ENCODE measurements around the gene TUBB4B.
"Not testable (repeated sequence)": the region's sequence is repeated elsewhere in the genome, so short reads cannot be mapped to it uniquely, and the experiment has no call there.

Gene TUBB4B

DNA sequence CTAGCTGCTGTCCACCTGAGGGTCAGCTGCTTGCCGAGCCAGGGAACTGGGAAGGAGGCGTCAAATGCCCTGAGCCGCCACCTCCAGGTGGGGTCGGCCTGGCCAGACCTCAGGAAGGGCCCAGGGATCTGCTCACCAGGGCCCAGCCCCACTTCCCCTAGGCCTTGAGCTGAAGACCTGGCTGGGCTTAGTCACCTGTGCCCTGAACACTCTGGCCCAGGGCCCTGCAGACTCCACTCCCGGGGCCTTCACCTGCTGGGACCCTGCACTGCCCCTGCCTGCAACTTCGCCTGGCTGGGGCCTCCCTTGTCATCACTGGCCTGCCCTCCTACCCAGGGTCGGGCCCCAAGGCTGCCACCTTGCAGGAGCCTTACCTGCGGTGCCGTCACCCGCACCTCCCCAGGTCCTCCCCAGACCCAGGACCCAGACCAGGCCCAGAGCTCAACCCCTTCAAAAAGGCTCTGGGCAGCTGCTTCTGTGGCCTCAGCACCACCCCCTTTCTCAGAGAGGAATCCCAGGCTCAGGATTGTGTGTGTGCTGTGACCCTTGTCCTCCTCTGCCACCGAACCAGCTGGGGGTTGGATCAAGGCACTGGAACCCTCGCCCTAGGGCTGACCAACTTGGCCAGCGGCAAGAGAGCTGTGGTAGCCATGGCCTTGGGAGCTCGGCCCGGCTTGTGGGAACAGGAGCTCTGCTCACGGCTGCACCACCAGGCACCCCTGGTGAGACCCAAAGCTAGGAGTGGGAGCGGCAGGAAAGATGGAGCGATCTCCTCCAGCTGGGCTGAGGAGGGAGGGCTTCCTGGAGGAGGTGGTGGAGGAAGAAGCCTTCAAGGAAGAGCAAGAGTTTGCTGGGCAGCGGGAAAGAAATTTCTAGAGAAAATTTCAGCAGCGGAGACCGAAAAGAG lies 12.9 kb downstream of the TUBB4B start:
- DNase-seq = no peak

DNA sequence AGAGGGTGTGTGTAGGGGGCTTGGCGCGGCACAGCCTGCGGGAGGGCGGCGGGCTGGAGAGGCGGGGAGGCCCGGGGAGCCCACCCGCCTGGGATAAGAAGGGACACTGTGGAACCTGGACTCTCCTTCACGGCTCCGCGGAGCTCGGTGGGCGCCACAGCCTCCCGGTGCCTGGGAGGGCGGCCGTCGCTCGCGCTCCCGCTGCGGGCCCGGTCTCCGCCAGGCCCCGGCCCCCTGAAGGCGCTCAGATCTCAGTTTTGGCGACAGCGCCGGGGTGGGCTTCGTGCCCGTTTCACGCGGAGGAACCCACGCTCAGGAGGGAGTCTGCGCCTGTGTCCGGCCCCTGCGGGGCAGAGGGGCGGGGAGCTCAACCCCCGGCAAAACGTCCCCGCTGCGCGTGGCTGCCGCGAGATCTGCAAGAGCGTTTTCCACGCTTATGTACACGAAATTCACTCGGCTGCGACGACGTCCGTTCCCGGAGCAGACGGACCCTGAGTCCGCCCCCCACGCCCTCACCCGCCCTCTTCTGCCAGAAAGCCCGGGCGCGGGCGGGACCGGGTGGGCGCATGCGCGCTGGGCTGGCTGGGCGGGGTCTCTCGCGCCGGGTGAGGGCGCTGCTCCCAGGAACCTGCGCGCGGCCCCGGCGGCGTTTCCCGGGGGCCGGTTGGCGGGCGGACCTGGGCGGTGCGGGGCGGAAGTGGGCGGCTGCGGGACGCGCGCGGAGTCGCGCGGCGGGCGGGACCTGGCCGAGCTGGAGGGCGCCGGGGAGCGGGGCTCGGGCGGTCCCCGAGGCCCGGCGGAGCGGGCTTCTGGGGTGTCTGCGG lies 13.7 kb downstream of the TUBB4B start, which contains the start of gene NELFB:
TSS of gene NELFB (plus strand) at position 704 of the 824 bp plus-strand sequence.
- DNase-seq = peak; percentile 86

DNA sequence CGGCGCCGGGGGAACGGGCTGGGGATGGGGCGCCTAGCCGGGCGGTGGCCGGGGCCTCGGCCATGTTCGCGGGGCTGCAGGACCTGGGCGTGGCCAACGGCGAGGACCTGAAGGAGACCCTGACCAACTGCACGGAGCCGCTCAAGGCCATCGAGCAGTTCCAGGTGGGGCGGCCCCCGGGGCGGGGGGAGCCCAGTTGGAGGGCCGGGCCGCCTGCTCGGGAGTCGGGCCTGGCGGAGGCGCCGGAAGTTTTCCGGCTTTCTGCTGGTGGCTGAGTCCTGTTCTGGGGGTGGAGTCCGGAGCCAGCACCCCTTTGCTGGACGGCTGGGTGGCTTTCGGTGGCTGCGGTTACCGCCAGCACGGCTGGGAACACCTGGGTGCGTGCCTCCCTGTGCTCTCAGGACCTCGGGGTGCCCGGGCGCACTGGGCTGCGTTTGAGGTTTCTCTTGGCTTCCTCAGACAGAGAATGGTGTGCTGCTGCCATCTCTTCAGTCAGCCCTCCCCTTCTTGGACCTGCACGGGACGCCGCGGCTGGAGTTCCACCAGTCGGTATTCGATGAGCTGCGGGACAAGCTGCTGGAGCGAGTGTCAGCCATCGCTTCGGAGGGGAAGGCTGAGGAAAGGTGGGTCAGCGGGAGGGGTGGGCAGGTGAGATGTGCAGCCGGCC lies 14.5 kb downstream of the TUBB4B start:
- DNase-seq = peak; percentile 28

DNA sequence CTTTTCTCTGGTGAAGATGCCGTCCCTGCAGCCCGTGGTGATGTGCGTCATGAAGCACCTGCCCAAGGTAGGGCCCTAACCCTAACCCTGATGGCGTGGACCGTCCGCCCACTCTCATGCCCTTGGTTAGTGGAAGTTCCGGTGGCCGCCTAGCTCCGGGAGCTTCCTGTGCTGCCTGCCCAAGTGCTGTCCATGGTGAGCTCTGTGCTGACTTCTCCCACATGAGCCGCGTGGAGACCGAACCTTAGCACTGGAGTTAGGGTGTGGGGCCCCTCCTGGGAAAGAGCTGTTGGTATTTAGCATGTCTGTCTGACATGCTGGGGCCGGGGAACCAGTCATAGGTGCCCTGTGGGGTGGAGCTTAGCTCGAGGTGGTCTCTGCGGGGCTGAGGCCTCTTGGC lies 15.3 kb downstream of the TUBB4B start:
- no peak for DNase-seq

DNA sequence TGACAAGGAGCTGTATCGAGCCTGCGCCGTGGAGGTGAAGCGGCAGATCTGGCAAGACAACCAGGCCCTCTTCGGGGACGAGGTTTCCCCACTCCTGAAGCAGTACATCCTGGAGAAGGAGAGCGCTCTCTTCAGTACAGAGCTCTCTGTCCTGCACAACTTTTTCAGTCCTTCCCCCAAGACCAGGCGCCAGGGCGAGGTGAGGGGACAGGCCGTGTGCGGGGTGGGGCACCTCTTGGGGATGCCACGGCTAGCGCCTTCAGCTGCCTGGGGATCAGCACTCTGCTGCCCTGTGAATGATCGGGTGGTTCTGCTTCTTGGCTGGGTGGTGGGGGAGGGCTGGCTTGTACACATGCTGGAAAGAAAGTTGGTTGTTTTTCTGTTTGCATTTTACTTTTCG lies 15.8 kb downstream of the TUBB4B start:
- no peak for DNase-seq

DNA sequence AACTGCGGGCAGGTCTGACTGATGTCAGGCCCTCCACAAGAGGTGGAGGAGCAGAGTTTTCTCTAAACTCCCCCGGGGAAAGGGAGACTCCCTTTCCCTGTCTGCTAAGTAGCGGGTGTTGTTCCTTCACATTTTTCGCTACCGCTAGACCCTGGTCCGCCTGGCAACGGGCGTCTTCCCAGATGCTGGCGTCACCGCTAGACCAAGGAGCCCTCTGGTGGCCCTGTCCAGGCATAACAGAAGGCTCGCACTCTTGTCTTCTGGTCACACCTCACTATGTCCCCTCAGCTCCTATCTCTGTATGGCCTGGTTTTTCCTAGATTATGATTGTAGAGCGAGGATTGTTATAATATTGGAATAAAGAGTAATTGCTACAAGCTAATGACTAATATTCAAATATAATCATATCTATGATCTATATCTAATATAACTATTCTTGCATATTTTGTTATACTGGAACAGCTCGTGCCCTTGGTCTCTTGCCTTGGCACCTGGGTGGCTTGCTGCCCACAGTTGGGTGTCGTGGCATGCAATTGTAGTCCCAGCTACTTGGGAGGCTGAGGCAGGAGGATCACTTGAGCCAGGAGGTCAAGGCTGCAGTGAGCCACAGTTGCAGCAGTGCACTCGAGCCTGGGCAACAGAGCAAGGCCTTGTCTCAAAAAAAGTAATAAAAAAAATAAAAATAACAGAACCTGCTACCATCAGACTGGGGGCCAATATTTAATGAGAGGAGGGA lies 21.3 kb downstream of the TUBB4B start:
- DNase-seq = not testable (repeated sequence)

DNA sequence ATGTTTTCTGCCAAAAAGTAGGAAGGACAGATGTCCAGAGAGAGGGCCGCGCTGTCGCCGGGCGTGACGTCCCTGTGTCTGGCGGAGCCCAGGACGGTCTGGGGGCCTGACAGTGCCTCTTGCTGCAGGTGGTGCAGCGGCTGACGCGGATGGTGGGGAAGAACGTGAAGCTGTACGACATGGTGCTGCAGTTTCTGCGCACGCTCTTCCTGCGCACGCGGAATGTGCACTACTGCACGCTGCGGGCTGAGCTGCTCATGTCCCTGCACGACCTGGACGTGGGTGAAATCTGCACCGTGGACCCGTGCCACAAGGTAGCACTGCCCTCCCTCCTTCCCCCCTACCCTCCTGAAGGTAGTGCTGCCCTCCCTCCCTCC lies 21.8 kb downstream of the TUBB4B start:
- no peak for DNase-seq

DNA sequence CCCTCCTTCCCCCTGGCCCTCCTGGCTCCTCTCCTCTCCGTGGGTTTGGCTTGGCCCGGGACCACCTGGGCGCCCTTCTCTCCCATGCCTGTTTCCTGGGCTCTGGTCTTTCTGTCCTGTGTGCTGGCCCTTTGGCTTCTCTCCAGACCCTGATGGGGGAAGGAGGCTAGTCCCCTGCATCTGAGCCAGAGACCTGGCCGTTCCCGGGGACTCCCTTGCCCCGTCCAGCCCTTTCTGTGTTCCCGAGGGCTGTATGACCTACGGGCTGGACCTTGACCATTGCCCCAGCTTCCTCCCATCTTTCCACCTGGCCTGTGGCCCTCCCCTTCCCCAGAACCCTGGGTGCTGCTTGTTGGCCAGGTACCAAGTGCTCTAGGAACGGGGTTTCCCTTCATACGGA lies 22.4 kb downstream of the TUBB4B start:
- no peak for DNase-seq

DNA sequence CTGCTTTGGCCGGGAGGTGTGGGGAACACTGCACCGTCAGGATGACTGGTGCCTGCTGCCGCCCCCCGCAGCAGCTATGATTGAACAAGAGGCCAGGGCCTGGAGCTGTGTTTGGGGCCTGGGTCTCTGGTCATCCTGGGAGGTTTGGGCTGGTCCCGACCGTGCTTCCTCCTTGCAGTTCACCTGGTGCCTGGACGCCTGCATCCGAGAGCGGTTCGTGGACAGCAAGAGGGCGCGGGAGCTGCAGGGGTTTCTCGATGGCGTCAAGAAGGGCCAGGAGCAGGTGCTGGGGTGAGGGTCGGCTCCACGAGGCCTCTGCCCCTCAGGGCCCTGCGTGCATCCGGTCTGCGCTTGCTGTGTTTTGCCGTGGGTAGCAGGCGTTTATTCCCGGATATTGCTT lies 23.0 kb downstream of the TUBB4B start:
- no peak for DNase-seq

DNA sequence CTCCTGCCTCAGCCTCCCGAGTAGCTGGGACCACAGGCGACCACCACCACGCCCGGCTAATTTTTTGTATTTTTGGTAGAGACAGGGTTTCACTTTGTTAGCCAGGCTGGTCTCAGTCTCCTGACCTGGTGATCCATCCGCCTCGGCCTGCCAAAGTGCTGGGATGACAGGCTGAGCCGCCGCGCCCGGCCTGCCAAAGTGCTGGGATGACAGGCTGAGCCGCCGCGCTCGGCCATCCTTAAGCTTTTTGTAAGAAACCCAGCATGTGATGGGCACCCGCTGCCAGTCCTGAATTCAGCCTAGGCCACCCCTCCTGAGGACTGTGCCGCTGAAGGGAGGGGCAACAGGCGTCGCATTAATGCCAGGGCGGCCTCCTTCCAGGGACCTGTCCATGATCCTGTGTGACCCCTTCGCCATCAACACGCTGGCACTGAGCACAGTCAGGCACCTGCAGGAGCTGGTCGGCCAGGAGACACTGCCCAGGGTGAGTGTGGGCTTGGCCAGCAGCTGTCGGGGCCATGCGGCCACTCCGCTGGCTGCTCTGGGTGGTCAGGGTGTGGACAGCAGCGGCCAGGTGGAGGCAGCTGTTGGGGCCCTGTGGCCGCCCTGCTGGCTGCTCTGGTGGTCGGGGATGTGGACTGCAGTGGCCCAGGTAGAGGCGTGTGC lies 24.5 kb downstream of the TUBB4B start:
- no peak for DNase-seq

DNA sequence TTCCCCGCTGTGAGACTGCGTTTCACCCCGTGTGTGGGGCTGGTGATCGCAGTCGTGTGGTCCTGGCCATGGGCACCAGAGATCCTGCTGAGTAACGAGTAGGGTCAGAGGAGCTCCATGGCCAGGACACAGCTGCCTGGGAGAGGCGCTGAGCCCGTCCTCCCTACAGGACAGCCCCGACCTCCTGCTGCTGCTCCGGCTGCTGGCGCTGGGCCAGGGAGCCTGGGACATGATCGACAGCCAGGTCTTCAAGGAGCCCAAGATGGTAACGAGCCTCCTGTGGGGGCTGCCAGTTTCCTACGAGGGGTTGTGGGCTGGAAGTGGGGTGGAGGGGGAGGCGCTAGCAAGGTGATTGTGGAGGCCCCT lies 25.1 kb downstream of the TUBB4B start:
- DNase-seq = no peak

DNA sequence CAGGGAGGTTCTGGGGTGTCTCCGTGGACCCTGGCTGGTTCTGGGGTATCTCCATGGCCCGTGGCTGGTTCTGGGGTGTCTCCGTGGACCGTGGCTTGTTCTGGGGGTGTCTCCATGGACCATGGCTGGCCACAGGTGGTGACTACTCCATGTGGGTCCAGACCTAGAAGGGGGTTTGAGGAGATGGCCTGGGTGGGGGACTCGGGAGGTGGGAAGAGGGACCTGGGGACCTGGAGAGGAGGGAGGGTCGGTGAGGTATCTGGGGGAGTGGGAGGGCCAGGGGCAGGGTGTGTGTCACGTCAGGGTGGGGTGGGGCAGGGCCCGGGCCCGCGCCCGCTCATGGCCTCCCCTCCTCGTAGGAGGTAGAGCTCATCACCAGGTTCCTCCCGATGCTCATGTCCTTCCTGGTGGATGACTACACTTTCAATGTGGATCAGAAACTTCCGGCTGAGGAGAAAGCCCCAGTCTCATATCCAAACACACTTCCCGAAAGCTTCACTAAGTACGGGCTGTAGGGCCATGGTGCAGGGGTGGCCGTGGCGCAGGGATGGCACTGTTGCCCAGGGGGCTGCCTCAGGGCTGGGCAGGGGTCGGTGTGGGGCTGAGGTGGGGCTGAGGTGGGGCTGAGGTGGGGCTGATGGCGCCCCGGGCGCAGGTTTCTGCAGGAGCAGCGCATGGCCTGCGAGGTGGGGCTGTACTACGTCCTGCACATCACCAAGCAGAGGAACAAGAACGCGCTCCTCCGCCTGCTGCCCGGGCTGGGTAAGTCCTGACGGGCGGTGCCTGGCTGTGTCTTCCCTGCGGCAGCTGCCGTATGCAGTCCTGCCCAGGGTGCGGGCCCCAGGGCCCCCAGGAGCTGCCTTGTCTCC lies 25.7 kb downstream of the TUBB4B start:
- no peak for DNase-seq

DNA sequence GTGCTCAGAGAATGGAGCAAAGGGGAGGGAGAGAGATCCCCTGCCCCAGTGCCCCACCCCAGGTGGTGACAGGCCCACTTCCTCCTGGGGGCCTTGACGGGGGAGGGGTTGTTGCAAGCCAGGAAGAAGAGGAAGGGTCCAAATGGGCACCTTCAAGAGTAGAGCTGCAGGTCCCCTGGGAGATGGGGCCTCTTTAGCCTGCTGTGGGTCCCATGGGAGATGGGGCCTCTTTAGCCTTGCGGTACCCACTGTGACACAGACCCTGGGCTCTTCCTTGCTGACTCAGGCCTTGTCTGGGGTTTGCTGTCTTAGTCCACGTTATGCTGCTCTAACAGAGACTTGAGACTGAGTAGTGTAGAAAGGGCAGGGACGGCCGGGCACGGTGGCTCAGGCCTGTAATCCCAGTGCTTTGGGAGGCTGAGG lies 26.9 kb downstream of the TUBB4B start:
- no peak for DNase-seq

DNA sequence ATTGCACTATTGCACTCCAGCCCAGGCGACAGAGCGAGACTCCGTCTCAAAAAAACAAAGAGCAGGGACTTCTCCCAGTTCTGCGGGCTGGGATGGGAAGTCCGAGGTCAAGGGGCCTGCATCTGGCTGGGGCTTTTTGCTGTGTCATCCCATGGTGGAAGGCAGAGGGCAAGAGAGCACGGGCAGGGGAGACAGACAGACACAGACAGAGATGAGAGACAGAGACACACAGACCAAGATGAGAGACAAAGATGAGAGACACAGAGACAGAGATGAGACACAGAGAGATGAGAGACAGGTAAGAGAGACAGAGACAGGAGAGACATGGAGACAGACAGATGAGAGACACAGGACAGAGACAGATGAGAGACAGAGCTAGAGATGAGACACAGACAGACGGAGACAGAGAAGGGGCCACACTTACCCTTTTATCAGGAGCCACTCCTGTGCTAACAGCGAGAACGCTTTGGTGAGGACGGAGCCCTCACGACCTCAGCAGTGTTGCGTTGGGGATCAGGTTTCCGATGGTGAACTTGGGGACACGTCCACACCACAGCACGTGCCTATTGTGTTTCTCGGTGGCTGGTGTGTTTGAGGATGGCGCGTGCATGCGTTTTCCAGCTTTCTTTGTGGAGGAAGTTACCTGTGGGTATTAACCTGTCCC lies 27.6 kb downstream of the TUBB4B start:
- no peak for DNase-seq

DNA sequence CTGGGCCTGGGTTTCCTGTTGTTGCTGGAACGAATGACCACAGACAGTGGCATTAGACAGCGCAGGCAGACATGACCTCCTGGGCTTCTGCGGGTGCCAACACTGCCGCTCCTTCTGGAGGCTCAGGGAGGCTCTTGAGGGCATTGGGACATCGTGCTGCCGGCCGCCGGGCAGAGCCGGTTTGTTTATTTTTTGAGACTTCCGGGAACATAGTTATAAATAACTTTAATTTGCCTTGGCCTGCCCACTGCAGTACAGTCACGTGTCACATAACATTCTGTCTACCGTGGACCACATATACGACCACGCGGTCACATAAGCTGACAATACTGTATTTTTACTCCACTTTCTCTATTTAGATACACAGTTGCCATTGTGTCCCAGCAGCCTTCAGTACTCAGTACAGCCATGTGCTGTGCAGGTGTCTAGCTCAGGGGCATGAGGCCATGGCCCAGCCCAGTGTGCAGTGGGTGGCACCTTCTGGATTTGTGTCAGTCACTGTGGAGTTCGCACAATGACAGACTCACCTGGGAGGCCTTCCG lies 28.2 kb downstream of the TUBB4B start:
- DNase-seq = no peak

DNA sequence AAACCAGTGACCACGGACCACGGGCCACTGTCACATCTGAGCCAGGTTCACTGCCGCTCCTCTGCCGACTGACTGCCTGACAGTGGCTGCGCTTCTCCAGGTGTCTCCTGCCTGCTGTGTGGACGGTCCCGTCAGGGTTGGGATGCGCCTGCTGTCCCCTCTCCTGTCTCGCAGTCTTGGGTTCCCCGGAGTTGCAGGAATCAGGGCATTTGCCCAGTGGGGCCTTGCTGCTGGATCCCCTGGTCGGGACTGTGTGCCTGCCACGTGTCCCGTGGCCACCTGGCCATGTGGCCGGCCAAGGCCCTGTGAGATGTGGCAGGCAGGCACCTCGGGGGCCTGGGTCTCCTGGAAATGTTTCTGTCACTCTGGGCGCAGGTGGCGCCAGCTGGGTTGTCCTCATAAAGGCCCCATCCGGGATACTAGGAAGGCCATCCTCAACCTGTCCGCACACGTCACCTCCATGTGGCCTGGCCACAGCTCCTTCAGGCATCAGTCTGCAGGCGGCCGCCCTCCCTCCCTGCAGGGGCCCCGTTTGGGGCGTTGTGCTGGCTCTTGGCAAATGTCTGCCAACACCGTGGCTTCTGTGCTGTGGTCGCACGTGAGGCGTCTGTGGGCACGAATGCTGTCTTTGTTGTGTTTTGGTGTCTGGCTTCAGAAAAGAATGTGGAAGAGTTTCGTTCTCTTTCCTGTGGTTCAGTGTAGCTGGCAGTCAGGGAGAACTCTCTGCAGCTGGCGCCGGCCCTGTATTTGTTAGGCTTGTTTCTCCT lies 30.0 kb downstream of the TUBB4B start:
- DNase-seq = no peak

DNA sequence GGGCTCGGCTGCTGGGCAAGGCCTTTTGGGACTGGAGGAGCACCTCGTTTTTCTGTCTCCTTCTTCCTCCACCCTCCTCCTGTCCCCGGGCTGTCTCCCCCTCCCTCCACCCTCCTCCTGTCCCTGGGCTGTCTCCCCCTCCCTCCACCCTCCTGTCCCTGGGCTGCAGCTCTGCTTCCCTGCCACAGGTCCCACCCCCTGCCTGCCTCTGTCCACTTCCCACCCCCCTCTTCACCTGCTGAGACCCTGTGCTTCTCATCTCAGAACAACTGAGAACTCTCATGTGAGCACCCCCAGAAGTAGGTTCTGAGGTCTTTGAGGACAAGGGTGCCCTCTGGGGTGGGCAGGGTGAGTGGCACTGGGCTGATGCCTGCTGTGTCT lies 30.6 kb downstream of the TUBB4B start:
- DNase-seq = no peak

DNA sequence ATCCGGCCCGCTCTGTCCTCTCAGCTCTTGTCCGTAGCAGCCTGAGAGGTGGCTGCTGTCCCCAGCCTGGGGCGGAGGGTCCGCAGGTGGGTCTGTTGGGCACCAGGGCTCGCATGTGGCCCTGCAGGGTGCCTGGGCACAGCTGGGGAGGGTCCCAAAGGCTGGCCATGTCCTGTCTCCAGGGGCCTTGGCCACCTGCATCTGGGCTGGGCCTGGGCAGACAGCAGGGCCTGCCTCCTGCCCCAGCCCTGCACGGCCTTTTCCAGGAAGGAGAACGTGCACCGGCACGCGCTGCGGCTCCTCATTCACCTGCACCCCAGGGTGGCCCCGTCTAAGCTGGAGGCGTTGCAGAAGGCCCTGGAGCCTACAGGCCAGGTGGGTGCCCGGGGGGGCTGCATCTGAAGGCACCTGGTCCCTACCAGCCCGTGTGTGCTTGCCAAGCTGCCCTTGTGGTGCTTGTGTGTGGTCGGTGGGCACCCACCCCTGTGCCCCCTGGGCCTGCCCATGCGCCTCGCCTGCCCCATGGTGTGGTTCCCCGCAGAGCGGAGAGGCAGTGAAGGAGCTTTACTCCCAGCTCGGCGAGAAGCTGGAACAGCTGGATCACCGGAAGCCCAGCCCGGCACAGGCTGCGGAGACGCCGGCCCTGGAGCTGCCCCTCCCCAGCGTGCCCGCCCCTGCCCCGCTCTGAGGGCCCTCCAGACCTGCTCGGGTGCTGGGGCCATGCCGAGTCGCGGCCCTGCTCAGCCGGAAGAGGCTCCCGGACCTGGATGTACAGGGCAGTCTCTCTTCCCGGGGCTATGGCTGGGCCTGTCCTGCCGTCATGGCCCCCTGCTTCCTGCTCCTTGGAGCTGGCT lies 31.4 kb downstream of the TUBB4B start:
- no peak for DNase-seq

DNA sequence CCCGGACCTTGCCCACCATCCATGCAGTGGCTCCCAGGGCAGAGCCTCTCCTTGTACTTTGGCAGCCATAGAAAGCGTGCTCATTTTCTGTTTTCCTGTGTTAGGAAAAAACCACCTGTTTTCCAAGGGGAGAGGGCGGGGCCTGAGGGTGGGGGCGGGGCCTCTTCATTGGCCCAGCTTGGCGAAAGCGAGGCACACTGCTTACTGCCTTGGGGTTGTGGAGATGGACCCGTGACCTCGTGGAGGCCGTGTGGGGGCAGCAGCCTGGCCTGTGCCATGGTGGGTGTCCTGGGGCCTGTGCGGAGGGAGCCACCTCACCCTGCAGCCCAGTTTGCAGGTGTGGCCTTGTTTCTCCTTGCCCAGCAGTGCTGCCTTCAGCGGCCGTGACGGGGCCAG lies 32.0 kb downstream of the TUBB4B start:
- DNase-seq = no peak
